LNCaP clone FGC (cell line): Measurements from ENCODE around the gene GTPBP3.

Experiments used
- DNase-seq: peaks from one replicate; pipeline ENCODE4 v3.0.0-alpha.2; 2011; ENCODE audit warnings: low read depth
- H3K4me3 ChIP-seq: 2 replicates; pipeline ENCODE4 v1.5.1; 2011; ENCODE audit warnings: mild to moderate bottlenecking, low read depth, low read length, control low read depth
- CTCF ChIP-seq: IDR thresholded peaks from 2 replicates; pipeline ENCODE4 v1.5.1; 2012; ENCODE audit warnings: mild to moderate bottlenecking; ENCODE audit not compliant: control insufficient read depth, insufficient read depth; ENCODE audit errors: extremely low read depth

The GTPBP3 gene

GRCh38 chr19:17321655-17322489, 15.5 kb upstream of the GTPBP3 start:
- TF ChIP-seq CTCF: no peak
- no peak overlapping the region for H3K4me3 ChIP-seq
- DNase-seq: no peak

- no peak for TF ChIP-seq CTCF
- no peak overlapping the region for H3K4me3 ChIP-seq
- DNase-seq: no peak
Measured at GRCh38 chr19:17322854-17323253, 14.5 kb upstream of the GTPBP3 start.

GRCh38 chr19:17323300-17323963, 13.9 kb upstream of the GTPBP3 start:
- TF ChIP-seq CTCF: no peak
- no peak overlapping the region for H3K4me3 ChIP-seq
- DNase-seq: no peak

GRCh38 chr19:17323964-17324332, 13.4 kb upstream of the GTPBP3 start:
- H3K4me3 ChIP-seq: no peak overlapping the region
- no peak for DNase-seq
- TF ChIP-seq CTCF: no peak

- no peak overlapping the region for H3K4me3 ChIP-seq
- TF ChIP-seq CTCF: no peak
- DNase-seq: no peak
Measured at GRCh38 chr19:17324357-17325114, 12.8 kb upstream of the GTPBP3 start.

- no peak overlapping the region for H3K4me3 ChIP-seq
- TF ChIP-seq CTCF: no peak
- no peak for DNase-seq
Measured at GRCh38 chr19:17325133-17325532, 12.2 kb upstream of the GTPBP3 start.
